Transverse colon (tissue), 4 donors: ENCODE results near the gene EBF3.

ENCODE experiments used
- CTCF ChIP-seq, 5 experiments: fragments of 200-600 bp in 3 of 5; fragments of 450-650 bp in 2 of 5; sonication (generic) in 3 of 5; IDR thresholded peaks; 1 replicate in 2 of 5; 2 replicates in 3 of 5; pipeline ENCODE4 v1.5.1; 2016 to 2017; ENCODE audit warnings: antibody characterized with exemption in 5 of 5, inconsistent platforms in 3 of 5, mild to moderate bottlenecking in 2 of 5, moderate library complexity in 1 of 5
- EP300 ChIP-seq: sonication (generic); formaldehyde crosslinking; IDR thresholded peaks from one replicate; pipeline ENCODE4 v1.6.1; 2017; ENCODE audit warnings: antibody characterized with exemption, low read depth
- POLR2A ChIP-seq: fragments of 450-650 bp; IDR thresholded peaks from one replicate; pipeline ENCODE4 v1.6.1; 2016; ENCODE audit warnings: antibody characterized with exemption, mild to moderate bottlenecking, moderate library complexity
- POLR2AphosphoS5 ChIP-seq, 3 donors: sonication (generic); formaldehyde crosslinking; IDR thresholded peaks; one replicate each; pipeline ENCODE4 v1.6.1; 2016; ENCODE audit warnings: antibody characterized with exemption in 3 of 3

DNA sequence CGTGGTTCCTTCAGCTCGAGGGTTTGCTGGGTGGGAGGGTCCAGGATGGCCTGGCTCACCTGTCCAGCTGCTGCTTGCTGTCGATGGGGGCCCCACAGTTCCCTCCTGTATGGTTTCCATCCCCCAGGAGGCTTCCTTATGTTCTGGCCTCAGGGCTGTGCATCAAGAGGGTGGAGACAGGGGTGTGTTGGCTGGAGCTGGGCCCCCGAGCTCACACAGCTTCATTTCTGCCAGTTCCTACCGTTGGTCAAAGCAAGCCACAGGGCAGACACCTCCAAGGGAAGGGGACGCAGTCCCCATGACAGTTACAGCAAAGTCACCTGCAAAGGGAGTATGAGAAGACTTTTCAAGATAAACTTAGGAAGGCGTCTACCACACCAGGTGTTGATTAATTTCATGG is 156.9 kb downstream of the EBF3 start:
- TF ChIP-seq POLR2AphosphoS5 (IDR thresholded peaks at IDR 0.05) = no peak
- no peak for TF ChIP-seq CTCF (IDR thresholded peaks at IDR 0.05)
- TF ChIP-seq POLR2A = no peak
- TF ChIP-seq EP300 = no peak
